GM12878 (cell line): ENCODE data around the gene CFAP141. TPM values are rescaled to one million over a fixed set of nuclear protein-coding genes. Genes with fewer than 3 reads are reported as not detected.

Experiments
- CBFB ChIP-seq: IDR thresholded peaks from 2 replicates; pipeline ENCODE4 v1.6.1; 2016; ENCODE audit warnings: antibody characterized with exemption, low read depth
- POLR2AphosphoS5 ChIP-seq: IDR thresholded peaks from 2 replicates; pipeline ENCODE4 v1.6.1; 2011; ENCODE audit warnings: mild to moderate bottlenecking, low read length, inconsistent platforms
- SMAD1 ChIP-seq: fragments of 450-650 bp; IDR thresholded peaks from 2 replicates; pipeline ENCODE4 v1.6.1; 2018; ENCODE audit warnings: mild to moderate bottlenecking, low read depth; ENCODE audit not compliant: partially characterized antibody
- TAF1 ChIP-seq: IDR thresholded peaks from 2 replicates; pipeline ENCODE4 v1.6.1; 2011; ENCODE audit warnings: mild to moderate bottlenecking, low read depth, low read length, borderline replicate concordance
- ZNF24 ChIP-seq: fragments of 450-650 bp; IDR thresholded peaks from 2 replicates; pipeline ENCODE4 v1.6.1; 2017; ENCODE audit warnings: antibody characterized with exemption, mild to moderate bottlenecking
- polyA plus RNA-seq, 11 experiments: library from polyadenylated mRNA; depleted of rRNA in 4 of 11; unstranded in 6 of 11; stranded (reverse) in 5 of 11; fragments of >200 nt; fragmentation: Nextera tagmentation in 4 of 11; fragmentation: Illumina TruSeq in 1 of 11; extraction: Ambion mirVana in 4 of 11; extraction: Trizol in 1 of 11; gene quantifications; 1 replicate in 1 of 11; 2 replicates in 10 of 11; pipeline versions ENCODE4 v1.2.1 to v1.2.3, GENCODE V29; 2011 to 2016; ENCODE audit warnings: inconsistent platforms in 2 of 11, missing spikeins in 2 of 11, low read depth in 1 of 11
- total RNA-seq, 4 experiments: library from RNA; depleted of rRNA in 3 of 4; stranded (reverse); fragments of >200 nt in 3 of 4; fragmentation: Illumina TruSeq in 1 of 4; extraction: Trizol in 1 of 4; gene quantifications; 2 replicates each; pipeline versions ENCODE4 v1.2.1 to v1.2.3, GENCODE V29; 2013 to 2021
- TF ChIP-seq, protein P1 (sequence below): fragments of 450-650 bp; formaldehyde crosslinking; IDR thresholded peaks from 2 replicates; pipeline ENCODE4 v1.4.0; 2022; ENCODE audit warnings: mild to moderate bottlenecking, moderate library complexity
- TF ChIP-seq, protein P2 (sequence below): fragments of 450-650 bp; IDR thresholded peaks from 2 replicates; pipeline ENCODE4 v1.6.1; 2018; ENCODE audit warnings: mild to moderate bottlenecking, low read depth, moderate library complexity; ENCODE audit not compliant: partially characterized antibody

Gene CFAP141
- total and polyA plus RNA-seq, 10 of the 15 experiments (the other 5 are each of a cell fraction or from before 2014, with no cell fraction given): not detected

DNA sequence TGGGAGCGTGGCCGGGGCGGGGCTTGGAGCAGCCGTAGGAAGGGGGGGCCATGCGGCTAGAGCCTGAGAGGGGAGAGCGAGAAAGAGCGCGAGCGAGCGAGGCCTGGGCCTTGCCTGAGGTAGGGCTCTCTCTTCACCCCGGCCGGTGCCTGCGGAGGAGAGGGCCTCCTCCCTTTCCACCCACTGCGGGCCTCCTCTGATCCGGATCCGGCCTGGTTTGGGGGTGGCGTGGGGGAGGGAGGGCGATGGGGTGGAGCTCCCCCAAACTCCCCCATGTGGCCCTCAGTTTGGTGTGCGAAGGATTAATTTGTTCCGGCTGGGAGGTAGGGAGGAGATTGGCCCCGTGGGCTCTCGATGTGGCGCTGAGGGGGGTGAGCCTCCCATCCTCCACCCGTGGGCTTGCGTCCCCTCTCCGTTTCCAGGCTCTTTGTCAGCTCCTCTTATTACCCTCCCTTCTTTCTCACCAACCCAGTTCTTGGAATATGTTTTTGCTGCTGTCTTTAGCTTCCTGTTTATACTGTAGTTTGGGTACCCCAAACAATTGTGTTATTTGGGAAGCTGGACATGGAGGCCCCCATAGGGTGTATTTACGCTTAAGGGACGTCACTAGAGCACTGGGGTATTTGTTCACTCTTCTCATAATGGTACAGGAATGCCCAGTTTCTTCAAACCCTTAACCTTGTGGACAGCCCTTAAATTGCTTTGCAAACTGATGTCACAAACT, 15.3 kb upstream of the CFAP141 start (continued):
- TF ChIP-seq CBFB: peak; percentile 42; the same call in 1 of the 2 replicates
- TF ChIP-seq ZNF24: no peak
- peak; percentile 86 for TF ChIP-seq POLR2AphosphoS5
- peak; percentile 61; the same call in 1 of the 2 replicates for TF ChIP-seq TAF1
- TF ChIP-seq, protein P1, sequence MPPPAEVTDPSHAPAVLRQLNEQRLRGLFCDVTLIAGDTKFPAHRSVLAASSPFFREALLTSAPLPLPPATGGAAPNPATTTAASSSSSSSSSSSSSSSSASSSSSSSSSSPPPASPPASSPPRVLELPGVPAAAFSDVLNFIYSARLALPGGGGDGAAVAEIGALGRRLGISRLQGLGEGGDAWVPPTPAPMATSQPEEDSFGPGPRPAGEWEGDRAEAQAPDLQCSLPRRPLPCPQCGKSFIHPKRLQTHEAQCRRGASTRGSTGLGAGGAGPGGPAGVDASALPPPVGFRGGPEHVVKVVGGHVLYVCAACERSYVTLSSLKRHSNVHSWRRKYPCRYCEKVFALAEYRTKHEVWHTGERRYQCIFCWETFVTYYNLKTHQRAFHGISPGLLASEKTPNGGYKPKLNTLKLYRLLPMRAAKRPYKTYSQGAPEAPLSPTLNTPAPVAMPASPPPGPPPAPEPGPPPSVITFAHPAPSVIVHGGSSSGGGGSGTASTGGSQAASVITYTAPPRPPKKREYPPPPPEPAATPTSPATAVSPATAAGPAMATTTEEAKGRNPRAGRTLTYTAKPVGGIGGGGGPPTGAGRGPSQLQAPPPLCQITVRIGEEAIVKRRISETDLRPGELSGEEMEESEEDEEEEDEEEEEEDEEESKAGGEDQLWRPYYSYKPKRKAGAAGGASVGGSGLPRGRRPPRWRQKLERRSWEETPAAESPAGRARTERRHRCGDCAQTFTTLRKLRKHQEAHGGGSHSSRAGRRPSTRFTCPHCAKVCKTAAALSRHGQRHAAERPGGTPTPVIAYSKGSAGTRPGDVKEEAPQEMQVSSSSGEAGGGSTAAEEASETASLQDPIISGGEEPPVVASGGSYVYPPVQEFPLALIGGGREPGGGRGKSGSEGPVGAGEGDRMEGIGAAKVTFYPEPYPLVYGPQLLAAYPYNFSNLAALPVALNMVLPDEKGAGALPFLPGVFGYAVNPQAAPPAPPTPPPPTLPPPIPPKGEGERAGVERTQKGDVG (CRISPR knock-in tag): no peak
- TF ChIP-seq, protein P2, sequence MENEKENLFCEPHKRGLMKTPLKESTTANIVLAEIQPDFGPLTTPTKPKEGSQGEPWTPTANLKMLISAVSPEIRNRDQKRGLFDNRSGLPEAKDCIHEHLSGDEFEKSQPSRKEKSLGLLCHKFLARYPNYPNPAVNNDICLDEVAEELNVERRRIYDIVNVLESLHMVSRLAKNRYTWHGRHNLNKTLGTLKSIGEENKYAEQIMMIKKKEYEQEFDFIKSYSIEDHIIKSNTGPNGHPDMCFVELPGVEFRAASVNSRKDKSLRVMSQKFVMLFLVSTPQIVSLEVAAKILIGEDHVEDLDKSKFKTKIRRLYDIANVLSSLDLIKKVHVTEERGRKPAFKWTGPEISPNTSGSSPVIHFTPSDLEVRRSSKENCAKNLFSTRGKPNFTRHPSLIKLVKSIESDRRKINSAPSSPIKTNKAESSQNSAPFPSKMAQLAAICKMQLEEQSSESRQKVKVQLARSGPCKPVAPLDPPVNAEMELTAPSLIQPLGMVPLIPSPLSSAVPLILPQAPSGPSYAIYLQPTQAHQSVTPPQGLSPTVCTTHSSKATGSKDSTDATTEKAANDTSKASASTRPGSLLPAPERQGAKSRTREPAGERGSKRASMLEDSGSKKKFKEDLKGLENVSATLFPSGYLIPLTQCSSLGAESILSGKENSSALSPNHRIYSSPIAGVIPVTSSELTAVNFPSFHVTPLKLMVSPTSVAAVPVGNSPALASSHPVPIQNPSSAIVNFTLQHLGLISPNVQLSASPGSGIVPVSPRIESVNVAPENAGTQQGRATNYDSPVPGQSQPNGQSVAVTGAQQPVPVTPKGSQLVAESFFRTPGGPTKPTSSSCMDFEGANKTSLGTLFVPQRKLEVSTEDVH: no peak
- no peak for TF ChIP-seq SMAD1
